Measurements from ENCODE around the gene VAMP7.

- no peak for TF ChIP-seq POLR2A (IDR thresholded peaks at IDR 0.05; ENCODE audit: low read length)
- TF ChIP-seq GATA1 (IDR thresholded peaks at IDR 0.05; ENCODE audit: low read depth, low read length): no peak
Observed at GRCh38 chrX:155983326-155983725, 102.2 kb downstream of the VAMP7 start.
